ENCODE measurements around the gene NBAS. TPM values are rescaled to one million over a fixed set of nuclear protein-coding genes. Genes with fewer than 3 reads are reported as not detected.

NBAS gene
- total RNA-seq, 3 donors from 2014 or later (not counting 1 experiment from before 2014, with no cell fraction given), result 27.8 to 34.7 (median 29.2) TPM

DNA sequence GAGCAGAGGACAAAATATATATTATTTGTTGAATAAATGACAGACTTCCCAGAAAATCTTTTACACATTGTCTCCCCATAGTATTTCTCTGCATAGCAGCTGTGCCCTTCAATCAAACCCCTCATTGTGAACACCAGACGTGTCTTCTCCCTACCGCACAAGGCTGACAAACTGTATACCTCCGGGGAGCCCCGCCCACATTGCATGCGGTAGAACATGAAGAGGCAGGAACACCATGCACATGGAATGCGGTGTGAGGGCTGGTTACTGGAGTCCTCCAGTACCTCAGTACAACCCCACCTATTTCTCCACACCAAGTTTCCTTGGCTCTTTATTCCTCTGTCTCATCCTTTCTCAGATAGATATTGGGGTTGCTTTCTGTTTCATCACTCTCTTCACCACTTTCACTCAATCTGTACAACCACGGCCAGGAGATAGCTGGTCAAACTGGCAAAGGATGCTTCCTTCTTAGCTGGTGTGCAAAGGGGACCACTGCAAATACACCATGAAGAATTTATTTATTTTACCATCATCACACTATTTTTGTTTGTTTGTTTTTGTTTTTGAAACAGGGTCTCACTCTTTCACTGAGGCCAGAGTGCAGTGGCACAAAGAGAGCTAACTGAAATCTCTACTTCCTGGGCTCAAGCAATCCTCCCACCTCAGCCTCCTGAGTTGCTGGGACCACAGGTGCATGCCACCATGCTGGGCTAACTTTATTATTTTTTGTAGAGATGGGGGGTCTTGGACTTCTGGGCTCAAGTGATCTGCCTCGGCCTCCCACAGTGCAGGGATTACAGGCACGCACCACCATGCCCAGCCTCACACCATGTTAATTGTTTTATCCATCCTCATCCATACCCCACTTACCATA is 2.3 kb upstream of the NBAS start:
- no peaks in the 10 kb centered on the region for H3K36me3 Mint-ChIP-seq
- DNase-seq (no peak), ATAC-seq (no peak)
- H3K27me3 ChIP-seq (ENCODE audit: control insufficient read depth, insufficient read depth, low read length), result no peaks in the 10 kb centered on the region
- H3K27ac Mint-ChIP-seq, result no peak overlapping the region
- no peak overlapping the region for H3K27ac ChIP-seq (ENCODE audit: low read length)
- H3K4me3 Mint-ChIP-seq, result peak overlapping the region; percentile 53
- peaks cover 21 to 41% of the 10 kb centered on the region in 2 donors for H3K27me3 Mint-ChIP-seq (ENCODE audit: low read depth in 2 of 2)
- intact Hi-C loops (cut with micrococcal nuclease), result no loop called here
- no peaks in the 10 kb centered on the region for H3K9me3 ChIP-seq (ENCODE audit: control insufficient read depth, insufficient read depth, low read length)
- no peak overlapping the region for H3K4me3 ChIP-seq (ENCODE audit: low read length)
- WGBS (ENCODE audit: insufficient coverage), result 98% methylated on average over 8 of the region's 9 CpGs
- no peaks in the 10 kb centered on the region for H3K9me3 Mint-ChIP-seq
- H3K4me1 ChIP-seq (ENCODE audit: control insufficient read depth, insufficient read depth, low read length), result peaks cover 10% of the 10 kb centered on the region
- peaks cover 32 to 35% of the 10 kb centered on the region in 2 donors for H3K4me1 Mint-ChIP-seq
- H3K36me3 ChIP-seq (ENCODE audit: control insufficient read depth, insufficient read depth, low read length), result no peaks in the 10 kb centered on the region
- TF ChIP-seq, protein P1, sequence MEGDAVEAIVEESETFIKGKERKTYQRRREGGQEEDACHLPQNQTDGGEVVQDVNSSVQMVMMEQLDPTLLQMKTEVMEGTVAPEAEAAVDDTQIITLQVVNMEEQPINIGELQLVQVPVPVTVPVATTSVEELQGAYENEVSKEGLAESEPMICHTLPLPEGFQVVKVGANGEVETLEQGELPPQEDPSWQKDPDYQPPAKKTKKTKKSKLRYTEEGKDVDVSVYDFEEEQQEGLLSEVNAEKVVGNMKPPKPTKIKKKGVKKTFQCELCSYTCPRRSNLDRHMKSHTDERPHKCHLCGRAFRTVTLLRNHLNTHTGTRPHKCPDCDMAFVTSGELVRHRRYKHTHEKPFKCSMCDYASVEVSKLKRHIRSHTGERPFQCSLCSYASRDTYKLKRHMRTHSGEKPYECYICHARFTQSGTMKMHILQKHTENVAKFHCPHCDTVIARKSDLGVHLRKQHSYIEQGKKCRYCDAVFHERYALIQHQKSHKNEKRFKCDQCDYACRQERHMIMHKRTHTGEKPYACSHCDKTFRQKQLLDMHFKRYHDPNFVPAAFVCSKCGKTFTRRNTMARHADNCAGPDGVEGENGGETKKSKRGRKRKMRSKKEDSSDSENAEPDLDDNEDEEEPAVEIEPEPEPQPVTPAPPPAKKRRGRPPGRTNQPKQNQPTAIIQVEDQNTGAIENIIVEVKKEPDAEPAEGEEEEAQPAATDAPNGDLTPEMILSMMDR (IDR thresholded peaks at IDR 0.05), result no peak

DNA sequence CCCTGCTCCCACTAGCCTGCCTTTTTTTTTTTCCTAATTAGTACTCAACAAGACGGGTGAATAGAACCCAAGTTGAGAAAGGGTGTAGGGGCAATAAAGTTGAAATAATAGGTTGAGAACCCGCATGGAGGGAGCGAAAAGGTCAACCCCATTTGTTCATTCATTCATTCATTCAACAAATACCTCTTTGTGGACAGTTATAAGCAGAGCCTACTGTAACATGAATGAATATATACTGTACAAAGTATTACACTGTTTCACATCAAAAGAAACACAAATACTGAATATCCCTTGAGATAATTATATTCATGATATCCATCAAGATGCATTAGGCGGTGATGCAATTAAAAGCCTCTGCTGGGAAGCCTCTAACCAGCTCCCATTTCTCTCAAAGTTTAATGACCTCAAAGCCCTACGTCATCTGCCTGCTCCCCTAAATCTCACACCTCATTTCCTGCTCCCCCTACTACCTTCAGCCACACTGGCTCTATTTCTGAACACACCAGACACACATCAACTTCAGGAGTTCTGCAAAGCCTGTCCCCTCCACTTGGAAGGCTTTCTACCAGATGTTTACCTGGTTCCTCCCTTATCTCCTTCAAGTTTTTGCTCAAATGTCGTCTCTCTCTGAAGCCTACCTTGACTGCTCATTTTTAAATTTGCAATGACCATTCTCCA is 1.4 kb upstream of the NBAS start:
- Mint-ChIP-seq H3K27ac (peak overlapping the region; percentile 8 to 89), H3K27me3 (ENCODE audit: low read depth in 2 of 2) (peaks cover 20 to 32% of the 10 kb centered on the region in 2 donors), H3K4me3 (peak overlapping the region; percentile 99), H3K4me1 (peaks cover 37 to 40% of the 10 kb centered on the region in 2 donors), H3K36me3 (no peaks in the 10 kb centered on the region), H3K9me3 (no peaks in the 10 kb centered on the region)
- intact Hi-C loops (cut with micrococcal nuclease), result no loop called here
- Histone ChIP-seq H3K4me1 (ENCODE audit: control insufficient read depth, insufficient read depth, low read length) (peaks cover 10% of the 10 kb centered on the region), H3K27me3 (ENCODE audit: control insufficient read depth, insufficient read depth, low read length) (no peaks in the 10 kb centered on the region), H3K9me3 (ENCODE audit: control insufficient read depth, insufficient read depth, low read length) (no peaks in the 10 kb centered on the region), H3K36me3 (ENCODE audit: control insufficient read depth, insufficient read depth, low read length) (no peaks in the 10 kb centered on the region), H3K27ac (ENCODE audit: low read length) (no peak overlapping the region), H3K4me3 (ENCODE audit: low read length) (no peak overlapping the region)
- WGBS (ENCODE audit: insufficient coverage), result 94% methylated on average over 3 of the region's 6 CpGs
- ATAC-seq, result no peak
- TF ChIP-seq, protein P1 (IDR thresholded peaks at IDR 0.05), result no peak
- no peak for DNase-seq

DNA sequence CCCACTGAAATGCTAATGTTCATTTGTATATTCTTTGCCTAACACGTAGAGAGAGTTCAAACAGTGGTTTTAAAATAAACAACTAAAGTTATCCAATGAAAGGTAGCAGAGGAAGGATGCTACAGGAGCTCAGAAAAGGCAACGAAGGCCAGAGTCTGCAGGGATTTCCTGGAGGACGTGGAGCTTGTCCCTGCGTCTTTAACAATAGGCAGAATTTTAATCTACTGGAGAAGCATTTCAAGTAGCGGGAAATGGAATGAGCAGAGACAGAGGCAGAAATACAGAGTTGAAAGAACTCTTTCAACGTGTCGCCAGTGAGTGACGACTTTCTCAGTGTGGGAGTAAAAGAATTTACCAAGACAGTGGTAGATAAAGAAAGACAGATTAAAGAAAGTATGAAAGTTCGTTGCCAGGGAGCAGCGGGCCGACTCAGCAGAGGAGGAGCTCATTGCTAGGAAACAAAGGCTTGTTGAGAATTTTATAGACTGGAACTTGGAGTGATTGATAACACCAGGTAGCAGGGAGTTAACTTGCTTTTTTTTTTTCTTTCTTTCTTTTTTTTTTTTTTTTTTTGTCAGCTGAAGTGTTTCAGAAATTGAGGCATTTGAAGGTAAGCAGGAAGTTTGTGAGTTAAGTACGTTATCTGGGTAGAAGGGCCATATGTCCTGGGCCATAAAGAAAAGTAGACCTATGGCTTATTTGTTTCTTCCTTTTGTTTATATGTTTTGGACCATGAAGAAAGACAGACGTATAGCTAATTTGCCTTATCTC is 625 bp upstream of the NBAS start:
- Histone ChIP-seq H3K4me1 (ENCODE audit: control insufficient read depth, insufficient read depth, low read length) (peaks cover 10% of the 10 kb centered on the region), H3K36me3 (ENCODE audit: control insufficient read depth, insufficient read depth, low read length) (no peaks in the 10 kb centered on the region), H3K4me3 (ENCODE audit: low read length) (peak overlapping the region; percentile 85), H3K27ac (ENCODE audit: low read length) (peak overlapping the region; percentile 62), H3K27me3 (ENCODE audit: control insufficient read depth, insufficient read depth, low read length) (no peaks in the 10 kb centered on the region), H3K9me3 (ENCODE audit: control insufficient read depth, insufficient read depth, low read length) (no peaks in the 10 kb centered on the region)
- intact Hi-C loops (cut with micrococcal nuclease), result loop anchor here (1.0 kb wide), 1 partner anchor 30 kb away; the partner anchor contains the start of gene DDX1
- Mint-ChIP-seq H3K27me3 (ENCODE audit: low read depth in 2 of 2) (peaks cover 18 to 29% of the 10 kb centered on the region in 2 donors), H3K27ac (peak overlapping the region; percentile 89 to 94), H3K4me3 (peak overlapping the region; percentile 99), H3K9me3 (no peaks in the 10 kb centered on the region), H3K36me3 (no peaks in the 10 kb centered on the region), H3K4me1 (peaks cover 37 to 40% of the 10 kb centered on the region in 2 donors)
- peak in 1 of 2 donors; percentile 59 for DNase-seq
- 17% methylated on average over 12 of the region's 13 CpGs for WGBS (ENCODE audit: insufficient coverage)
- TF ChIP-seq, protein P1 (IDR thresholded peaks at IDR 0.05), result no peak
- ATAC-seq, result peak; percentile 20 to 25 (median 23)

Measured in natural killer cell (primary cell).